A549 (cell line): ENCODE data around the gene TRMU. TPM values are rescaled to one million over a fixed set of nuclear protein-coding genes. Genes with fewer than 3 reads are reported as not detected.

Experiments
- ATAC-seq, 2 experiments: fragments of 200-7000 bp in 1 of 2; fragments of >200 bp in 1 of 2; cut with Nextera tagmentation in 1 of 2; cut with Tn5 transposase in 1 of 2; 3 replicates each; pipeline versions ENCODE4 v1.8.0 to v1.9.1; 2018 to 2020; ENCODE audit warnings: mild to moderate bottlenecking in 1 of 2, moderate library complexity in 1 of 2
- CTCF ChIA-PET: fragments of 300-600 bp; sonication (Branson Sonifier 250); formaldehyde crosslinking; extraction: SDS; loops from one replicate; lab custom pipeline; 2021; ENCODE audit warnings: antibody characterized with exemption, inconsistent platforms; lab: Yijun Ruan, JAX
- POLR2A ChIA-PET: fragments of 350-600 bp; formaldehyde crosslinking; extraction: SDS; loops from one replicate; lab custom pipeline; 2021; ENCODE audit warnings: antibody characterized with exemption, inconsistent platforms; lab: Yijun Ruan, JAX
- DNase-seq, 2 experiments: peaks; one replicate each; pipeline versions ENCODE4 v3.0.0 to v3.0.0-alpha.2; 2011 to 2016; ENCODE audit warnings: low read depth in 1 of 2, low spot score in 1 of 2
- FAIRE-seq: peaks from 2 replicates; lab custom pipeline; 2011; peaks lifted over from hg19 to GRCh38; lab: Jason Lieb, UNC
- H3K27ac ChIP-seq, 2 experiments: fragments of >200 bp; sonication (Bioruptor Twin); formaldehyde crosslinking; 3 replicates each; pipeline ENCODE4 v1.5.1; 2016 to 2017
- H3K4me1 ChIP-seq: fragments of >200 bp; sonication (Bioruptor Twin); formaldehyde crosslinking; 3 replicates; pipeline ENCODE4 v1.6.1; 2016
- H3K4me2 ChIP-seq: fragments of >200 bp; sonication (Bioruptor Twin); formaldehyde crosslinking; 3 replicates; pipeline ENCODE4 v1.6.1; 2016
- H3K4me3 ChIP-seq: fragments of >200 bp; sonication (Bioruptor Twin); formaldehyde crosslinking; 3 replicates; pipeline ENCODE4 v1.5.1; 2016
- H3K9me3 ChIP-seq: fragments of >200 bp; sonication (Bioruptor Twin); formaldehyde crosslinking; 3 replicates; pipeline ENCODE4 v1.6.1; 2016
- BHLHE40 ChIP-seq: IDR thresholded peaks from 2 replicates; pipeline ENCODE4 v1.6.1; 2012; ENCODE audit warnings: low read depth, low read length, inconsistent platforms
- CEBPB ChIP-seq, 2 experiments: fragments of >200 bp in 1 of 2; sonication (Bioruptor Twin) in 1 of 2; formaldehyde crosslinking in 1 of 2; IDR thresholded peaks; 2 replicates each; pipeline ENCODE4 v1.6.1; 2012 to 2016
- CHD2 ChIP-seq: fragments of 150-350 bp; IDR thresholded peaks from 2 replicates; pipeline ENCODE4 v1.6.1; 2014; ENCODE audit warnings: low read length; ENCODE audit not compliant: partially characterized antibody
- CHD4 ChIP-seq: fragments of 200-600 bp; sonication (generic); IDR thresholded peaks from 2 replicates; pipeline ENCODE4 v1.6.1; 2016; ENCODE audit warnings: antibody characterized with exemption, mild to moderate bottlenecking, borderline replicate concordance
- EHMT2 ChIP-seq: fragments of 200-600 bp; sonication (generic); IDR thresholded peaks from 2 replicates; pipeline ENCODE4 v1.6.1; 2016; ENCODE audit warnings: antibody characterized with exemption, low read depth, mild to moderate bottlenecking, moderate library complexity
- ESRRA ChIP-seq: fragments of 150-350 bp; IDR thresholded peaks from 2 replicates; pipeline ENCODE4 v1.6.1; 2014; ENCODE audit warnings: mild to moderate bottlenecking, low read length, borderline replicate concordance
- FOSB ChIP-seq: fragments of 250-450 bp; sonication (Bioruptor Pico); IDR thresholded peaks from 2 replicates; pipeline ENCODE4 v1.5.0; 2020; ENCODE audit warnings: mild to moderate bottlenecking, moderate library complexity
- FOSL2 ChIP-seq, 2 experiments: fragments of 450-650 bp in 1 of 2; fragments of >200 bp in 1 of 2; sonication (Bioruptor Twin) in 1 of 2; formaldehyde crosslinking; IDR thresholded peaks; 2 replicates each; pipeline versions ENCODE4 v1.5.0 to v1.6.1; 2016 to 2020; ENCODE audit warnings: mild to moderate bottlenecking in 1 of 2, moderate library complexity in 1 of 2
- HDAC2 ChIP-seq: fragments of 200-600 bp; sonication (generic); IDR thresholded peaks from 2 replicates; pipeline ENCODE4 v1.6.1; 2016
- JUNB ChIP-seq: fragments of >200 bp; sonication (Bioruptor Twin); formaldehyde crosslinking; IDR thresholded peaks from 2 replicates; pipeline ENCODE4 v1.6.1; 2016
- MAZ ChIP-seq: fragments of 150-350 bp; IDR thresholded peaks from 2 replicates; pipeline ENCODE4 v1.6.1; 2014; ENCODE audit warnings: antibody characterized with exemption, low read depth, low read length, borderline replicate concordance
- NPAS2 ChIP-seq: fragments of 250-450 bp; sonication (Bioruptor Pico); IDR thresholded peaks from 2 replicates; pipeline ENCODE4 v1.8.0; 2022; ENCODE audit warnings: mild to moderate bottlenecking, moderate library complexity, borderline replicate concordance
- NR3C1 ChIP-seq: fragments of >200 bp; sonication (Bioruptor Twin); formaldehyde crosslinking; IDR thresholded peaks from 3 replicates; pipeline ENCODE4 v1.6.1; 2017
- POLR2AphosphoS2 ChIP-seq: conservative IDR thresholded peaks from 2 replicates; pipeline ENCODE4 v1.6.1; 2012; ENCODE audit warnings: low read length, improper control_type of control experiment, inconsistent platforms
- RAD21 ChIP-seq, 2 experiments: fragments of >200 bp in 1 of 2; sonication (Bioruptor Twin) in 1 of 2; formaldehyde crosslinking in 1 of 2; IDR thresholded peaks in 1 of 2; conservative IDR thresholded peaks in 1 of 2; 2 replicates in 1 of 2; 3 replicates in 1 of 2; pipeline ENCODE4 v1.6.1; 2012 to 2018; ENCODE audit warnings: inconsistent platforms in 1 of 2
- RFX5 ChIP-seq: fragments of 450-650 bp; IDR thresholded peaks from 2 replicates; pipeline ENCODE4 v1.7.1; 2014; ENCODE audit warnings: antibody characterized with exemption, mild to moderate bottlenecking, moderate library complexity
- SREBF2 ChIP-seq: fragments of 450-650 bp; IDR thresholded peaks from 2 replicates; pipeline ENCODE4 v1.6.1; 2014; ENCODE audit warnings: mild to moderate bottlenecking, moderate library complexity
- ZC3H11A ChIP-seq: fragments of 450-650 bp; IDR thresholded peaks from 2 replicates; pipeline ENCODE4 v1.6.1; 2014; ENCODE audit warnings: antibody characterized with exemption, mild to moderate bottlenecking
- ZNF302 ChIP-seq: fragments of 250-450 bp; sonication (Bioruptor Pico); IDR thresholded peaks from 2 replicates; pipeline ENCODE4 v1.9.0; 2021; ENCODE audit warnings: inconsistent platforms, mild to moderate bottlenecking, moderate library complexity
- ZSCAN20 ChIP-seq: fragments of 250-450 bp; sonication (Bioruptor Pico); IDR thresholded peaks from 2 replicates; pipeline ENCODE4 v1.8.0; 2022; ENCODE audit warnings: mild to moderate bottlenecking, moderate library complexity
- WGBS: methylation state at CpG from one replicate; pipeline ENCODE4 v1.1.6; 2017; ENCODE audit errors: missing lambda C conversion rate; 5-methylcytosine and 5-hydroxymethylcytosine counted together
- polyA plus RNA-seq, 4 experiments: library from polyadenylated mRNA; depleted of rRNA in 3 of 4; stranded (reverse); fragments of >200 nt; fragmentation: RNase III in 1 of 4; extraction: RNeasy Plus Mini Kit Qiagen cat#74134 plus additional on column Dnase treatment in 1 of 4; gene quantifications; 2 replicates in 3 of 4; 3 replicates in 1 of 4; pipeline ENCODE4 v1.2.3, GENCODE V29; 2011 to 2017
- TF ChIP-seq, protein P1 (sequence below): IDR thresholded peaks from 2 replicates; pipeline ENCODE4 v1.6.1; 2012; ENCODE audit warnings: low read depth, borderline replicate concordance
- TF ChIP-seq, protein P2 (sequence below): fragments of >200 bp; sonication (Bioruptor Twin); formaldehyde crosslinking; IDR thresholded peaks from 3 replicates; pipeline ENCODE4 v1.6.1; 2016
- TF ChIP-seq, protein P3 (sequence below): fragments of 250-450 bp; sonication (Bioruptor Pico); IDR thresholded peaks from 2 replicates; pipeline ENCODE4 v1.5.0; 2020; ENCODE audit warnings: low read depth, mild to moderate bottlenecking, moderate library complexity
- TF ChIP-seq, protein P4 (sequence below): fragments of >200 bp; sonication (Bioruptor Twin); formaldehyde crosslinking; IDR thresholded peaks from 3 replicates; pipeline ENCODE4 v1.5.1; 2016
- TF ChIP-seq, protein P5 (sequence below): fragments of 250-450 bp; sonication (Bioruptor Pico); IDR thresholded peaks from 2 replicates; pipeline ENCODE4 v1.5.0; 2021; ENCODE audit warnings: mild to moderate bottlenecking, moderate library complexity, borderline replicate concordance
- TF ChIP-seq, protein P6 (sequence below): IDR thresholded peaks from 2 replicates; pipeline ENCODE4 v1.6.1; 2012

TRMU gene
- polyA plus RNA-seq, 2 of the 4 experiments (the other 2 are of a cell fraction) = 33.4 to 44.1 TPM

DNA sequence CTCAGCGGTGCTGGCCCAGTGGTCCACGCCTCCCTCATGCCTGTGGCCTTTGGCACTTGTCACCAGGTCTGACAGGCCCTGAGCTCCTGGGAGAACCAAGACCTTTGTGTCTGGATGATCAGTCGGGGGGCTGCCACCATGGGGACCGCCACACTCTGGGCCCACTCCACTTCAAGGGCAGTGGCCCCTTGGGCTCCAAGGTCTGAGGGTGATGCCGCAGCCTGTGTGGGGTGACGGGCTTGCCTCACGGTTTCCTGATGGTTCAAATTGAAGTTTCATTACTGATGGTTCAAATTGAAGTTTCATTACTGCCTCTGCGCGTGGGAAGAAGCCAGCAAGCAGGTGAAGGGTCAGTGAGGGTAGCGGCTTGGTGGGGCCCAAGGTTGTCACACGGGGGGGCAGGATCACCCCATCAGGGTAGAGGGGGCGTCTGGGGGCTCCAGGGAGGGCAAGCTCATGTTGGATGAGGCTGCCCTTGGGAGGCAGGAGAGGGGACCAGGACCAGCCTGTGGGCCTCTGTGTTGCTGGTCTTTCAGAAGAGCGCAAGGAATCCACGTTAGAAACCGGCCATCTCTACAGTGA, 27.5 kb downstream of the TRMU start:
- Histone ChIP-seq H3K4me2 (no peak overlapping the region), H3K27ac (no peak overlapping the region), H3K4me3 (no peak overlapping the region), H3K4me1 (peaks cover 6% of the 10 kb centered on the region), H3K9me3 (no peaks in the 10 kb centered on the region)
- no peak for ATAC-seq
- ChIA-PET POLR2A (no interaction called here), CTCF (interaction anchor here (1.4 to 7.8 kb wide), 2 partner anchors 8 to 178 kb away, joined by 3 to 171 read pairs; no protein-coding TSS in a partner anchor)
- WGBS = 88% methylated on average over 3 of the region's 15 CpGs
- no peak for DNase-seq
- TF ChIP-seq NPAS2 (CRISPR knock-in tag) (no peak), ZC3H11A (no peak), CHD4 (no peak), CHD2 (no peak), ZNF302 (CRISPR knock-in tag) (no peak), JUNB (no peak), BHLHE40 (no peak), POLR2AphosphoS2 (no peak), ZSCAN20 (CRISPR knock-in tag) (no peak), ESRRA (no peak), RFX5 (no peak), CEBPB (IDR thresholded peaks at IDR 0.05) (no peak)
- TF ChIP-seq, protein P1, sequence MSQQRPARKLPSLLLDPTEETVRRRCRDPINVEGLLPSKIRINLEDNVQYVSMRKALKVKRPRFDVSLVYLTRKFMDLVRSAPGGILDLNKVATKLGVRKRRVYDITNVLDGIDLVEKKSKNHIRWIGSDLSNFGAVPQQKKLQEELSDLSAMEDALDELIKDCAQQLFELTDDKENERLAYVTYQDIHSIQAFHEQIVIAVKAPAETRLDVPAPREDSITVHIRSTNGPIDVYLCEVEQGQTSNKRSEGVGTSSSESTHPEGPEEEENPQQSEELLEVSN = no peak
- TF ChIP-seq, protein P2, sequence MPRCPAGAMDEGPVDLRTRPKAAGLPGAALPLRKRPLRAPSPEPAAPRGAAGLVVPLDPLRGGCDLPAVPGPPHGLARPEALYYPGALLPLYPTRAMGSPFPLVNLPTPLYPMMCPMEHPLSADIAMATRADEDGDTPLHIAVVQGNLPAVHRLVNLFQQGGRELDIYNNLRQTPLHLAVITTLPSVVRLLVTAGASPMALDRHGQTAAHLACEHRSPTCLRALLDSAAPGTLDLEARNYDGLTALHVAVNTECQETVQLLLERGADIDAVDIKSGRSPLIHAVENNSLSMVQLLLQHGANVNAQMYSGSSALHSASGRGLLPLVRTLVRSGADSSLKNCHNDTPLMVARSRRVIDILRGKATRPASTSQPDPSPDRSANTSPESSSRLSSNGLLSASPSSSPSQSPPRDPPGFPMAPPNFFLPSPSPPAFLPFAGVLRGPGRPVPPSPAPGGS = no peak
- TF ChIP-seq, protein P3, sequence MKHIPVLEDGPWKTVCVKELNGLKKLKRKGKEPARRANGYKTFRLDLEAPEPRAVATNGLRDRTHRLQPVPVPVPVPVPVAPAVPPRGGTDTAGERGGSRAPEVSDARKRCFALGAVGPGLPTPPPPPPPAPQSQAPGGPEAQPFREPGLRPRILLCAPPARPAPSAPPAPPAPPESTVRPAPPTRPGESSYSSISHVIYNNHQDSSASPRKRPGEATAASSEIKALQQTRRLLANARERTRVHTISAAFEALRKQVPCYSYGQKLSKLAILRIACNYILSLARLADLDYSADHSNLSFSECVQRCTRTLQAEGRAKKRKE = no peak
- TF ChIP-seq, protein P4, sequence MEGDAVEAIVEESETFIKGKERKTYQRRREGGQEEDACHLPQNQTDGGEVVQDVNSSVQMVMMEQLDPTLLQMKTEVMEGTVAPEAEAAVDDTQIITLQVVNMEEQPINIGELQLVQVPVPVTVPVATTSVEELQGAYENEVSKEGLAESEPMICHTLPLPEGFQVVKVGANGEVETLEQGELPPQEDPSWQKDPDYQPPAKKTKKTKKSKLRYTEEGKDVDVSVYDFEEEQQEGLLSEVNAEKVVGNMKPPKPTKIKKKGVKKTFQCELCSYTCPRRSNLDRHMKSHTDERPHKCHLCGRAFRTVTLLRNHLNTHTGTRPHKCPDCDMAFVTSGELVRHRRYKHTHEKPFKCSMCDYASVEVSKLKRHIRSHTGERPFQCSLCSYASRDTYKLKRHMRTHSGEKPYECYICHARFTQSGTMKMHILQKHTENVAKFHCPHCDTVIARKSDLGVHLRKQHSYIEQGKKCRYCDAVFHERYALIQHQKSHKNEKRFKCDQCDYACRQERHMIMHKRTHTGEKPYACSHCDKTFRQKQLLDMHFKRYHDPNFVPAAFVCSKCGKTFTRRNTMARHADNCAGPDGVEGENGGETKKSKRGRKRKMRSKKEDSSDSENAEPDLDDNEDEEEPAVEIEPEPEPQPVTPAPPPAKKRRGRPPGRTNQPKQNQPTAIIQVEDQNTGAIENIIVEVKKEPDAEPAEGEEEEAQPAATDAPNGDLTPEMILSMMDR = no peak
- FAIRE-seq = no peak

DNA sequence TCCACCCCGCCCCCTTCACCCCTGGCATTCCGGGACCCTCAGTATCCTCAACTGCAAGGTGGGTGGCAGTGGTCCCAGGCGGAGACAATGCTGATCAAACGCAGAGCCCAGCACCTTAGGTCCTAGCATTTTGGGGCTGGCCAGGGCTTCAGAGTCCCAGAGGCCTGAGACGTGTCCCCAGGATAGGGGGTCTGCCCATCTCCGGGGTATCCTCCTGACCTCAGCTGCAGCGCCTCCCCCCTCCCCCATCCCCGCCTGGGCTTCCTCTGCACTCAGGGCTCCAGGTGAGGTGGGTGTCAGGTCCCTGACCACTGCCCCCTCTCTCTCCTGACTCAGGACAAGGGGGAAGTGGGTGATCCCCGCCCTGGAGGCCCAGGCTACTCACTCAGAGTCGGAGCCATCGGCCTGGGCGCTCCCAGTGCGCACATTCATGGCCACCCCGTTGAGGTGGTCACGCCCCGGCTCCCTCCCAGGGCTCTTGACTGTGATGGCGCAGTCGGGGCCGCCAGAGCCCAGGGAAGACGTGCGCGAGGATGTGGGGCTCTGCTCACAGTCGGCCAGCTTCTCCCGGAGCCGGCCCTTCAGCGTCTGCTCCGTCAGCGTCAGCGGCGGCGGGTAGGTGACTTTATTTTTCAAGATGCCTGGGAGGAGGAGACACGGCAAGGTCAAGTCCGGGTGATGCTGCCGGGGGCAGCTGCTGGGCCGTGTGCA, 28.3 kb downstream of the TRMU start:
- no peaks in the 10 kb centered on the region for H3K9me3 ChIP-seq
- 98% methylated on average over 20 of the region's 35 CpGs for WGBS
- no peak overlapping the region for H3K4me2 ChIP-seq
- H3K4me1 ChIP-seq = peaks cover 11% of the 10 kb centered on the region
- no peak for FAIRE-seq
- POLR2A ChIA-PET = no interaction called here
- H3K27ac ChIP-seq = no peak overlapping the region
- CTCF ChIA-PET = interaction anchor here (1.4 to 7.8 kb wide), 2 partner anchors 9 to 177 kb away, joined by 3 to 171 read pairs; no protein-coding TSS in a partner anchor
- H3K4me3 ChIP-seq = no peak overlapping the region
- no peak for ATAC-seq
- DNase-seq = no peak
- TF ChIP-seq FOSL2 (IDR thresholded peaks at IDR 0.05) (no peak), FOSL2 (CRISPR knock-in tag; IDR thresholded peaks at IDR 0.05) (no peak), MAZ (no peak), ESRRA (no peak), NR3C1 (no peak), RAD21 (conservative IDR thresholded peaks at IDR 0.05 in 1 of 2, IDR thresholded peaks at IDR 0.05 in 1 of 2) (no peak), NPAS2 (CRISPR knock-in tag) (no peak), HDAC2 (no peak), EHMT2 (no peak), ZC3H11A (no peak), SREBF2 (no peak), FOSB (CRISPR knock-in tag) (no peak)
- TF ChIP-seq, protein P5, sequence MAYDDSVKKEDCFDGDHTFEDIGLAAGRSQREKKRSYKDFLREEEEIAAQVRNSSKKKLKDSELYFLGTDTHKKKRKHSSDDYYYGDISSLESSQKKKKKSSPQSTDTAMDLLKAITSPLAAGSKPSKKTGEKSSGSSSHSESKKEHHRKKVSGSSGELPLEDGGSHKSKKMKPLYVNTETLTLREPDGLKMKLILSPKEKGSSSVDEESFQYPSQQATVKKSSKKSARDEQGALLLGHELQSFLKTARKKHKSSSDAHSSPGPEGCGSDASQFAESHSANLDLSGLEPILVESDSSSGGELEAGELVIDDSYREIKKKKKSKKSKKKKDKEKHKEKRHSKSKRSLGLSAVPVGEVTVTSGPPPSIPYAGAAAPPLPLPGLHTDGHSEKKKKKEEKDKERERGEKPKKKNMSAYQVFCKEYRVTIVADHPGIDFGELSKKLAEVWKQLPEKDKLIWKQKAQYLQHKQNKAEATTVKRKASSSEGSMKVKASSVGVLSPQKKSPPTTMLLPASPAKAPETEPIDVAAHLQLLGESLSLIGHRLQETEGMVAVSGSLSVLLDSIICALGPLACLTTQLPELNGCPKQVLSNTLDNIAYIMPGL (CRISPR knock-in tag) = no peak
- TF ChIP-seq, protein P3 = no peak
- TF ChIP-seq, protein P6, sequence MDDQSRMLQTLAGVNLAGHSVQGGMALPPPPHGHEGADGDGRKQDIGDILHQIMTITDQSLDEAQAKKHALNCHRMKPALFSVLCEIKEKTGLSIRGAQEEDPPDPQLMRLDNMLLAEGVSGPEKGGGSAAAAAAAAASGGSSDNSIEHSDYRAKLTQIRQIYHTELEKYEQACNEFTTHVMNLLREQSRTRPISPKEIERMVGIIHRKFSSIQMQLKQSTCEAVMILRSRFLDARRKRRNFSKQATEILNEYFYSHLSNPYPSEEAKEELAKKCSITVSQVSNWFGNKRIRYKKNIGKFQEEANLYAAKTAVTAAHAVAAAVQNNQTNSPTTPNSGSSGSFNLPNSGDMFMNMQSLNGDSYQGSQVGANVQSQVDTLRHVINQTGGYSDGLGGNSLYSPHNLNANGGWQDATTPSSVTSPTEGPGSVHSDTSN = no peak
